Thymus (tissue), 11 donors: ENCODE results near the gene SH3TC1. TPM values are rescaled to one million over a fixed set of nuclear protein-coding genes. Genes with fewer than 3 reads are reported as not detected.

Source experiments
- DNase-seq, 9 donors: peaks; one replicate each; pipeline ENCODE4 v3.0.0-alpha.2; 2013; ENCODE audit warnings: low spot score in 9 of 9, low read depth in 6 of 9, missing footprints in 1 of 9
- H3K27ac ChIP-seq, 2 donors: one replicate each; pipeline ENCODE4 v1.5.1; 2013; ENCODE audit warnings: control low read depth in 1 of 2, low read depth in 1 of 2, low read length in 1 of 2, mild to moderate bottlenecking in 1 of 2, moderate library complexity in 1 of 2
- H3K27me3 ChIP-seq, 2 donors: one replicate each; pipeline ENCODE4 v1.5.1; 2013; ENCODE audit warnings: low read length in 1 of 2; ENCODE audit not compliant: control insufficient read depth in 2 of 2, insufficient read depth in 1 of 2
- H3K36me3 ChIP-seq, 2 donors: one replicate each; pipeline ENCODE4 v1.5.1; 2013; ENCODE audit warnings: low read length in 1 of 2, mild to moderate bottlenecking in 1 of 2, moderate library complexity in 1 of 2; ENCODE audit not compliant: control insufficient read depth in 2 of 2, insufficient read depth in 2 of 2
- H3K4me1 ChIP-seq, 2 donors: one replicate each; pipeline ENCODE4 v1.5.1; 2013; ENCODE audit warnings: low read length in 2 of 2; ENCODE audit not compliant: control insufficient read depth in 2 of 2, insufficient read depth in 2 of 2
- H3K4me3 ChIP-seq, 2 donors: one replicate each; pipeline ENCODE4 v1.5.1; 2013; ENCODE audit warnings: low read length in 2 of 2, control low read depth in 1 of 2, mild to moderate bottlenecking in 1 of 2
- H3K9me3 ChIP-seq, 2 donors: one replicate each; pipeline ENCODE4 v1.5.1; 2013; ENCODE audit warnings: low read length in 1 of 2, mild to moderate bottlenecking in 1 of 2; ENCODE audit not compliant: control insufficient read depth in 2 of 2, insufficient read depth in 1 of 2
- WGBS: extraction: QIAGEN DNeasy Blood & Tissue Kit; methylation state at CpG from one replicate; pipeline ENCODE4 v1.1.7; 2013; 5-methylcytosine and 5-hydroxymethylcytosine counted together
- polyA plus RNA-seq: library from polyadenylated mRNA; stranded (reverse); fragments of 200-250 nt; gene quantifications from one replicate; pipeline ENCODE4 v1.2.3, GENCODE V29; 2013
- total RNA-seq: library from RNA; stranded (reverse); fragments of 120-200 nt; gene quantifications from one replicate; pipeline ENCODE4 v1.2.4, GENCODE V29; 2013
- donor health status: healthy.

SH3TC1 gene
- total and polyA plus RNA-seq, 2 donors = 114 to 146 TPM

DNA sequence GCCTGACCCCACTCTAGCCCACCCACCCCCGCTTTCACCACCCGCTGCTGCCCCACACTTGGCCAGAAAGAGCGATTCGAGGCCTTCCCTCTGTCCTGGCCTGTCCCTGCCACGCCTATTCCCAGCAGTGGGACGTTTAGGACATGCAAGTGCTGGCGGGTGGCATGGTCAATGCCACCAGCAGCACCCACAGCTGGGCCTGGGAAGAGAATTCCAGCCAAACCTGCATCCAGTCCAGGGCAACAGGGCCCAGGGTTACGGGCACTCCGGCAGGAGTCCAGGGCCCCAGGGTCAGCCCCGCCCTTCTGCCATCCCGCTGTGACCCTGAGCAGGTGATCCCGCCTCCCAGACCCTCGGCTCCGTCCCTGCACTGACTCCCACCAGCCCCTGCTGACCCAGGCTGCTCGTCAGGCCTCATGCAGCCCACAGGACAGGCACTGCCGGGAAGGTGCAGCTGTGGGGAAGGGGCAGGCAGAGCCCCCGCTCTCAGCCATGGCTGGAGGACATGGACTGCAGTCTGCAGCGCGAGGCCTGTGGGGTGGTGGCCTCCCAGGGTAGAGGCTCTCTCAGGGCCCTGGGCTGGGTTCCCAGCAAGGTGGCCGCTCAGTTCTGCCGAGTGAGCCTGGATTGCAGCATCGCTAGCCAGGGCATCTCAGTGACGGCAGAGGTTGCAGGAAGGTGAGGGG is 63.7 kb downstream of the SH3TC1 start:
- Histone ChIP-seq H3K9me3 (no peaks in the 10 kb centered on the region), H3K4me3 (no peak overlapping the region), H3K27ac (no peak overlapping the region), H3K4me1 (peaks cover 0 to 12% of the 10 kb centered on the region in 2 donors), H3K27me3 (peaks cover 0 to 7% of the 10 kb centered on the region in 2 donors), H3K36me3 (no peaks in the 10 kb centered on the region)
- WGBS = 95% methylated on average over 23 of the region's 23 CpGs
- no peak for DNase-seq

DNA sequence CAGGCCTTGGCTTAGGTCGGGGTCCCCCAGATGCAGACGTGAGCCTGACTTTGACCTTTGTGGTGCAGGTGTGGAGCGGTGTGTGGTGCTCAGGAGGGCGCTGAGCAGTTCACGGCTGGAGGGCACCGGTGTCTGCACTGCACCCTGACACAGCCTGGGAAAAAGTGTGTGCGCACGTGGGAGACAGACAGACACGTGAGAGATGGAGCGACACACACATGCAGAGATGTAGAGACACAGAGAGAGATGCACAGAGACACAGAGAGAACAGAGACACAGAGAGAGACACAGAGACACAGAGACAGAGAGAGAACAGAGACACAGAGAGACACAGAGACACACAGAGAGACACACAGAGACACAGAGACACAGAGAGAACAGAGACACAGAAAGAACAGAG is 64.3 kb downstream of the SH3TC1 start:
- Histone ChIP-seq H3K27me3 (peaks cover 4 to 13% of the 10 kb centered on the region in 2 donors), H3K4me3 (no peak overlapping the region), H3K27ac (no peak overlapping the region), H3K36me3 (no peaks in the 10 kb centered on the region), H3K4me1 (peaks cover 0 to 12% of the 10 kb centered on the region in 2 donors), H3K9me3 (no peaks in the 10 kb centered on the region)
- WGBS = 95% methylated on average over 10 of the region's 10 CpGs
- DNase-seq = no peak

DNA sequence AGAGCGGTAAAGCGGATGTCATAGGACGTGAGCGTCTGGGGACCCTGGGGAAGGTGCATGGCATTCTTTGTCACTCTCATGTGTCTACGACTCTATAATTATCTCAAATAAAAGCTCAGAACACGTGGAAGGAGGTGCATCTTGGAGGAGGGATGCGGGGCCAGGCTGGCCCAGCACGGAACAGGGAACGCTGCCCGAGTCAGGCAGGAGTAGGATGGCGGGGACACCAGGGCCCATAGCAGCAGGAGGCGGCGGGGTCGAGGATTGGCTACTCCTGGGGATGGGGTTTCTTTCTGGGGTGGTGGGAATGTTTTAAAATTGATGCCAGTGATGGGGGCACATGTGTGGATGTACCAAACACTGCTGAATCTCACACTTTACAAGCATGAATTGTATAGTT is 65.0 kb downstream of the SH3TC1 start:
- DNase-seq = no peak
- peaks cover 0 to 12% of the 10 kb centered on the region in 2 donors for H3K4me1 ChIP-seq
- H3K36me3 ChIP-seq = no peaks in the 10 kb centered on the region
- 96% methylated on average over 14 of the region's 14 CpGs for WGBS
- H3K4me3 ChIP-seq = no peak overlapping the region
- no peaks in the 10 kb centered on the region for H3K9me3 ChIP-seq
- peaks cover 11 to 20% of the 10 kb centered on the region in 2 donors for H3K27me3 ChIP-seq
- H3K27ac ChIP-seq = no peak overlapping the region

DNA sequence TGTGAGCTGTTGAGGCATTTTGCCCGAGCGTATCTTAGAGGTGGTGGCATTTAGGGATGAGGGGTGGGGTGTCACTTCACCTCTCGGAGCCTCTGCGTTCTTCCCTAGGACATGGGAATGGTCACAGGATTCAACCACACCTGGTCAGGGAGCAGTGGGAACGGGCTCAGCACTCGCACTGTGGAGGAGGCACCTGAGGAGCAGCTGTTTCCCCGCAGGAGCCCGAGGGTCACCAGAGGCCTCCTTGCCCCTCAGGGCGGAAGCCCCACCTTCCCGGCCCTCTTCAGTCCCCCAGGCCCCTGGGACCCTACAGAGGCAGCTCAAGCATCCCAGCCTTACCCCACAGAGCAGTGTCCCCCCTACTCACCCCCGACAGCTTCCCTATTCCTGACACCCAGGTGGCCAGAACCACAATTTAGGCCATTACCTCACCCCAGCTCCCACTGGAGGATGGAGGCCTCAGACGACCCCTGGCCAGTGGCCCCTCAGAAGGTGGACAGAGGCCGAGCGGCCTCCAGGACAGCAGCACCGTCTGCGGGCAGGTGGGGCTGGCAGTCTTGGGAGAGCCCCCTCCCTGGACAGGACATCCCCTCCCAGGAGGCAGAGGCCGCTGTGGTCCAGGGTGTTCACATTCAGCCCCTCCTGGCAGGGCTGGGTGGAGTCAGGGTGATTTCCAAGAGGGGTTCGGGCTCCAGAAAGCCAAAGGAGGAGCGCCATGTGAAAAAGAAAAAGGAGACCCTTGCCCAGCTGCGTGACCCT is 66.3 kb downstream of the SH3TC1 start:
- WGBS = 90% methylated on average over 20 of the region's 20 CpGs
- H3K4me1 ChIP-seq = peaks cover 3 to 15% of the 10 kb centered on the region in 2 donors
- H3K4me3 ChIP-seq = no peak overlapping the region
- peaks cover 23 to 30% of the 10 kb centered on the region in 2 donors for H3K27me3 ChIP-seq
- H3K36me3 ChIP-seq = no peaks in the 10 kb centered on the region
- no peaks in the 10 kb centered on the region for H3K9me3 ChIP-seq
- H3K27ac ChIP-seq = no peak overlapping the region
- no peak for DNase-seq

DNA sequence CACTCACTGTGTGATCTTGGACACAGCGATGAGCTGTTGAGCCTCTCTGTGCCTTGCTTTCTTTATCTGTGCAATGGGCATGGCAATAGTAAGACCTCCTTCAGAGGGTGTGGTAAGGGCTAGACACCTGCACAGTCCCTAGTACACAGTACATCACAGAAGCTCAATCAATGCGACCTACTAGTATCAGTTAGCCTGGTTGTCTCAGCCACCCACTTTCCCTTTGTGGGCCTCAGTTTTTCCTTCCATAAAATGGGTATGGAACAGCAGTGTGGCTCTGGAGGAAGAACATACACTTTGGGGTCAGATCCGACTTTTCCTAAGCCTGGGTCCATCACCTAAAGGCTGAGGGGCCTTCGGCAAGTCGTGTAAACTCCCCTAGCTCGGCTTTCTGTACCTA is 67.0 kb downstream of the SH3TC1 start:
- WGBS = 95% methylated on average over 6 of the region's 6 CpGs
- H3K9me3 ChIP-seq = no peaks in the 10 kb centered on the region
- no peak for DNase-seq
- no peaks in the 10 kb centered on the region for H3K36me3 ChIP-seq
- H3K27me3 ChIP-seq = peaks cover 31 to 38% of the 10 kb centered on the region in 2 donors
- H3K27ac ChIP-seq = no peak overlapping the region
- no peak overlapping the region for H3K4me3 ChIP-seq
- H3K4me1 ChIP-seq = peaks cover 3 to 13% of the 10 kb centered on the region in 2 donors

DNA sequence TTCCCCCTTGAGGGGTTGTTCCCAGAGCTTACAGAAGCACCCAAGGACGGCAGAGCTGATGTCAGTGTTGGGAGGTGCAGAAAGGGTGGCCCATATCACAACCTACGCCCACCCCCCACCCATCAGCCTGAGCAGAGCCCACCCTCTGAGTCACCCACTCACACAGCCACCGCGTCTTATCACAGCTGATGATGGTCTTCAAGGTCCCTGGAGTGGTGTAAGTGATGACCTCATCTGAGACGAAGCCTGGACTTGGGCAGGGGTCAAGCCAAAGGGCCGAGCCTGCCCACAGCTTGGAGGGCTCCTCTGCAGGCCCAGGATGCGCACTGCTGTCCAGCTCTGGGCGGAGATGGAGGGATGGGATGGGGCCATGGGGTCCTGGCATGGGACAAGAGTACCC is 67.4 kb downstream of the SH3TC1 start:
- H3K36me3 ChIP-seq = no peaks in the 10 kb centered on the region
- 88% methylated on average over 8 of the region's 8 CpGs for WGBS
- peaks cover 0 to under 1% of the 10 kb centered on the region in 2 donors for H3K9me3 ChIP-seq
- H3K27me3 ChIP-seq = peaks cover 35 to 42% of the 10 kb centered on the region in 2 donors
- DNase-seq = no peak
- no peak overlapping the region for H3K4me3 ChIP-seq
- H3K4me1 ChIP-seq = peaks cover 3 to 11% of the 10 kb centered on the region in 2 donors
- H3K27ac ChIP-seq = no peak overlapping the region

DNA sequence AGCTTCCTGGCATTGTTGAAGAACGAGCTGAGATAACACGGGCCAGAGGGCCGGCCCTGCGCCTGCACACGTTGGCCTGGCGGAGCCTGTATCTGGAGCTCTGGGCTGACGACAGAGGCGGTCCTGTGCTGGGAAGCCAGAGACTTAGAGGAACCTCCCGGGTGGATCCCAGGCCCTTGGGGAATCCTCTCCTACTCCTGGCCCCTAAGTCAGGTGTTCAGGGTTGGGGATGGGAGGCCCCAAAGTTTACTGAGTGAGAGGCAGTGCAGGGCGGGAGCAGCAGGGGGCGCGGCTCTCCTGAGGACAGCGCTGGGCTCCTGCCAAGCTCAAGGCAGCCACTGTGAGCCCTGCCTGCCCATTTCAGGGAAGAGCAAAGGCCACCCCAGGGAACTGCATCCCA is 68.0 kb downstream of the SH3TC1 start:
- Histone ChIP-seq H3K36me3 (no peaks in the 10 kb centered on the region), H3K4me1 (peaks cover 3 to 6% of the 10 kb centered on the region in 2 donors), H3K27me3 (peaks cover 40 to 48% of the 10 kb centered on the region in 2 donors), H3K27ac (no peak overlapping the region), H3K9me3 (peaks cover 0 to 2% of the 10 kb centered on the region in 2 donors), H3K4me3 (no peak overlapping the region)
- peak in 5 of 9 donors; percentile 11 to 34 (median 23) for DNase-seq
- WGBS = 75% methylated on average over 13 of the region's 13 CpGs

DNA sequence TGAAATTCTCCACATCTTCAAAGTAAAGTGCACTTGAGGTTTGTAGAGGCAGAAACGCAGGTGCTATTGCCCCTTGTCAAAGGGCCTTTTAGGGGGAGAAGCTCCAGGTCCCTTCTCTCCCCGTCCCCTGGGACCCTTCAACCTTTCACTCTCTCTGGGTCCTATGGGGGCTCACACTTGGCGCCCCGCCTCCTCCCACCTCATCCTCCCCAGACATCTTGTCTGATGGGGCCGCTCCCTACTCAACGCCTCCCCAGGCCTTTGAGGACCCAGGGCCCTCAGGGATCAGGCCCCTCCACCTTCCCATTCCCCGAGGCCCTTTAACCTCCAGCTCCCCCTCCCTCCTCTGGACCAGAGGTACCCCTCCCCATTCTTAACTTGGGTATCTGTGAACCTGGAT is 69.1 kb downstream of the SH3TC1 start:
- 97% methylated on average over 7 of the region's 7 CpGs for WGBS
- no peak overlapping the region for H3K4me3 ChIP-seq
- no peak for DNase-seq
- peaks cover 44 to 59% of the 10 kb centered on the region in 2 donors for H3K27me3 ChIP-seq
- H3K9me3 ChIP-seq = peaks cover 0 to 2% of the 10 kb centered on the region in 2 donors
- no peak overlapping the region for H3K27ac ChIP-seq
- H3K36me3 ChIP-seq = no peaks in the 10 kb centered on the region
- H3K4me1 ChIP-seq = peaks cover 3 to 4% of the 10 kb centered on the region in 2 donors

DNA sequence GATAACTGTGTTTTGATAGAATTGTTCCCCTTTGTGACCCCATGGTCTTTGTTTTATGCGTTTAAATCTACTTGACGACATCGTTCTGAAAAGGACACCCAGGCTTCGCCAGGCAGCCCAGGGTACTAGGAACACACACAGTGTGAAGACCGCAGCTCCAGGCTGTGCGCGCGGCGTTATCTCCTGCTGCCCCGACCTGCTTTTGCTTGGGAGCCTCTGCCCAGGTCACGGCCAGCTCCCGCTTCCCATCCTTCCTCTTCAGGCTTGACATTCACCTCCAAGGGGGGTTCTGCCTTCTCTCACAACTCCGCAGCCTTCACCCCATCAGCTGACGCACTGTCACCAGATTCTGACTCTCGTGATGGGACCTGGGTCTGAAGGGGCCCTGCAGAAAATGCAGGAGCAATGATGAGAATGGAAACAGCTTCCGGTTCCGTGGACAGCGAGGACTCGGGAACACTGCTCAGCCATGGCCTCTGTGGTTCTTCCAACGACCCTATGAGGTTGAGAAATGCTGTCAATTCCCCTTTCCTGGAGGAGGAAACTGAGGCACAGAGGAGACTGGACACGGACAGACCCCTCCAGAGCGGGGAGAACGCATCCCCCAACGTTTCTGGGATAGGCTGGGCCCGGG is 69.9 kb downstream of the SH3TC1 start:
- H3K9me3 ChIP-seq = peaks cover 0 to 2% of the 10 kb centered on the region in 2 donors
- 88% methylated on average over 25 of the region's 25 CpGs for WGBS
- H3K27ac ChIP-seq = no peak overlapping the region
- peaks cover 44 to 59% of the 10 kb centered on the region in 2 donors for H3K27me3 ChIP-seq
- H3K4me1 ChIP-seq = peaks cover 3 to 4% of the 10 kb centered on the region in 2 donors
- H3K36me3 ChIP-seq = no peaks in the 10 kb centered on the region
- no peak overlapping the region for H3K4me3 ChIP-seq
- DNase-seq = no peak
